ENCODE results near the gene IFITM1. TPM values are rescaled to one million over a fixed set of nuclear protein-coding genes. Genes with fewer than 3 reads are reported as not detected.

IFITM1 gene
- total and polyA plus RNA-seq, 2 of the 4 experiments (the other 2 are of a cell fraction) = 24.2 to 68.9 TPM

DNA sequence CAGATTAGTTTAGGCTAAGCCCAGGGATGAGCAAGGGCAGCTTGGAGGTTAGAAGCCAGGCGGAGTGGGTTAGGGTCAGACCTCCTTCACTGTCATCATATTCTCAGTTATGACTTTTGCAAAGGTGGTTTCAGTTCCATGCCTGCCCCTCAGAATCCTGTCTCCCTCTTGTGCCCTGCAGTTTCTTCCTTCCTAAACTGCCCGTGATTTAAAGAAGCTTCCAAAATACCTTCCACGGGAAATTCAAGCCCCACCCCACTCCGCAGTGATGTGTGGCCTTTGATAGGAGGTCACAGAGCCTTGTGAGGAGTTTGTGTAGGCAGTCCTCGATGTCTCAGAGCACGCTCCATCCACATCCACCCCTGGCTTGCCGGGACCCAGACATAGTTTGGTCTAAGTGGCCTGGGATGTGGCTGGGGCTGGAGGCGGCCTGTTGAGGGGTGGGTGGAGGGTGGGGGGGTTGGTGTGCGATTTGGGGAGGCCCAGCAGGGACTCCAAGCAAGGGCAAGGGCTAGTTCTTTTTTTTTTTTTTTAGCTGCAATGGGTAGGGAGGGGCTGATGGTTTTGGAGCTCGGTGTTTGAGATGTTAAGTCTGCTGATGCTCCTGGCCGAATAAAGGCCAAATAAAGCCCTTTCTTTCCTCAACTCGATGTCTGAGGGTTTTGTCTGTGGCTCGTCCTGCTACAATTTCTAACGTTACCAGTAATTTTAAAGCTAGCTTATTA lies 1.6 kb upstream of the IFITM1 start (continued):
- no peak for TF ChIP-seq MAZ (IDR thresholded peaks at IDR 0.05; ENCODE audit: borderline replicate concordance, low read depth, low read length)

DNA sequence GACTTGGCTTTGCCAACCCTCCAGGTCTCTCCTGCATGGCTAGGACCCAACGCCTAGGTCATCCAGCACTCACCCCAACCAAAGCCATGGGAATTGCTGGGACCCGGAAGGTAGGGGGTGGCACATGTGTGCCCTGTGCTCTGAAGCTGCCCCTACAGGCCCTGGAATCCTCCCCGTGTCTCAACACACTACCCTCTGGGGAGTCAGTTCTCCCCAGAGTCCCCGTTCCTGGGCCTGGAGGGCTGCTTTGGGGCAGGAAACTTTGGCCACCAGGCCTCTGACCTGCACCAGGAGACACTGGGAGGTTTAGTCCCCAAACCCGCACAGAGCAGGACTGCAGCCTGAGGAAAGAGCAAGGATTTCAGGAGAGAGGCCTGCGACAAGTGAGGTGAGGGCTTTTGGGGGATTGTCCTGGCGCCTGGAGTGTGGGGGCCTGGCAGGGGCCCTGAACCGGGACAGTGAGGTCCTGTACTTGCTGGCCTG lies 495 bp upstream of the IFITM1 start:
- H4K8ac ChIP-seq (ENCODE audit: low read depth in 2 of 2, low read length in 2 of 2) = peak overlapping the region; percentile 33 to 87; a peak in 3 of 4 replicates
- dilution Hi-C loops (cut with HindIII; ENCODE audit: low sequenced_read_pairs, unreplicated experiment) (no loop called here), in situ Hi-C loops (cut with MboI; ENCODE audit: low sequenced_read_pairs) (no loop called here), intact Hi-C loops (cut with micrococcal nuclease) (loop anchor here (2.0 kb wide), 1 partner anchor 43 kb away; no protein-coding TSS in a partner anchor)
- peak overlapping the region; percentile 92 for H2AK5ac ChIP-seq (ENCODE audit: low read depth, low read length)
- H2AFZ ChIP-seq (replicated peaks; ENCODE audit: low read length, poor library complexity) = peak overlapping the region; percentile 95
- peak overlapping the region; percentile 85 for H3K27ac ChIP-seq (ENCODE audit: insufficient read depth, low read length)
- 0 out of 2 replicates have a peak, but pooled peaks cover 5% of the 10 kb centered on the region for H3K9me1 ChIP-seq (ENCODE audit: insufficient read depth, low read length)
- H3K4me2 ChIP-seq (ENCODE audit: low read depth, low read length) = no peak overlapping the region
- TF ChIP-seq FOS (IDR thresholded peaks at IDR 0.05; ENCODE audit: low read depth, low read length) (no peak), NFE2L2 (IDR thresholded peaks at IDR 0.05; ENCODE audit: low read depth, low read length) (no peak), MAZ (IDR thresholded peaks at IDR 0.05; ENCODE audit: borderline replicate concordance, low read depth, low read length) (no peak), POLR2A (IDR thresholded peaks at IDR 0.05; ENCODE audit: low read depth, low read length) (no peak)
- TF ChIP-seq, protein P1, sequence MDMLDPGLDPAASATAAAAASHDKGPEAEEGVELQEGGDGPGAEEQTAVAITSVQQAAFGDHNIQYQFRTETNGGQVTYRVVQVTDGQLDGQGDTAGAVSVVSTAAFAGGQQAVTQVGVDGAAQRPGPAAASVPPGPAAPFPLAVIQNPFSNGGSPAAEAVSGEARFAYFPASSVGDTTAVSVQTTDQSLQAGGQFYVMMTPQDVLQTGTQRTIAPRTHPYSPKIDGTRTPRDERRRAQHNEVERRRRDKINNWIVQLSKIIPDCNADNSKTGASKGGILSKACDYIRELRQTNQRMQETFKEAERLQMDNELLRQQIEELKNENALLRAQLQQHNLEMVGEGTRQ (IDR thresholded peaks at IDR 0.05; ENCODE audit: low read depth, low read length) = no peak
- CTCF ChIA-PET = interaction anchor here (1.2 kb wide), 1 partner anchor 11 kb away, joined by 3 read pairs; no protein-coding TSS in a partner anchor
- no TSS peak for BruUV-seq (replicated peaks)
- peak overlapping the region; percentile 53 for H3K23ac ChIP-seq (ENCODE audit: low read depth, low read length)
- H4K20me1 ChIP-seq (ENCODE audit: insufficient read depth, low read length) = peaks cover 3% of the 10 kb centered on the region; the same call in 1 of the 2 replicates
- no peaks in the 10 kb centered on the region for H3K9me3 ChIP-seq (ENCODE audit: control insufficient read depth, insufficient read depth, low read length)
- H3K9ac ChIP-seq (ENCODE audit: low read depth, low read length) = peak overlapping the region; percentile 48
- H3K79me1 ChIP-seq (ENCODE audit: low read depth in 1 of 2, low read length in 2 of 2) = peaks cover 5 to 39% of the 10 kb centered on the region in 2 experiments; a peak in 3 of 4 replicates
- POLR2A ChIA-PET (ENCODE audit: unreplicated experiment) = no interaction called here
- H2BK15ac ChIP-seq (ENCODE audit: low read depth, low read length) = peak overlapping the region; percentile 49; the same call in 2 of the 3 replicates
- peak overlapping the region; percentile 52; the same call in 1 of the 2 replicates for H3K18ac ChIP-seq (ENCODE audit: low read depth, low read length)
- peak overlapping the region; percentile 87 for H2BK5ac ChIP-seq (ENCODE audit: low read depth, low read length, poor library complexity, severe bottlenecking)
- H3K27me3 ChIP-seq (ENCODE audit: control insufficient read depth, insufficient read depth, low read length) = no peaks in the 10 kb centered on the region
- WGBS, 2 experiments (ENCODE audit: extremely low coverage in 2 of 2, insufficient read length in 1 of 2) = 75% methylated on average over 2 of the region's 8 CpGs; no CpG with 5 or more reads in 1 of the 2 experiments
- peak overlapping the region; percentile 77; the same call in 1 of the 2 replicates for H3K56ac ChIP-seq (ENCODE audit: extremely low read depth, insufficient read depth, low read length)
- H3K4ac ChIP-seq (ENCODE audit: low read depth, low read length) = peak overlapping the region; percentile 88
- H2BK120ac ChIP-seq (ENCODE audit: low read depth, low read length) = peak overlapping the region; percentile 71
- peaks cover 23% of the 10 kb centered on the region for H3K4me1 ChIP-seq (ENCODE audit: control insufficient read depth, insufficient read depth, low read length)
- peak overlapping the region; percentile 62; the same call in 1 of the 2 replicates for H2BK20ac ChIP-seq (ENCODE audit: low read depth, low read length)
- ATAC-seq (ENCODE audit: low read depth) (no peak), DNase-seq (no peak)
- no peak overlapping the region for H3K4me3 ChIP-seq (ENCODE audit: insufficient read depth, low read depth, low read length)
- H4K5ac ChIP-seq (ENCODE audit: low read depth, low read length) = peak overlapping the region; percentile 57
- H4K91ac ChIP-seq (ENCODE audit: insufficient read depth, low read depth, low read length) = peak overlapping the region; percentile 88
- H3K14ac ChIP-seq (replicated peaks; ENCODE audit: low read depth, low read length) = peak overlapping the region; percentile 67
- H3K36me3 ChIP-seq (ENCODE audit: control insufficient read depth, insufficient read depth, low read length) = peaks cover 5% of the 10 kb centered on the region; the same call in 1 of the 2 replicates
- H2AK9ac ChIP-seq (replicated peaks; ENCODE audit: low read depth, low read length, poor library complexity) = peak overlapping the region; percentile 99

Data from IMR-90 (cell line).